Mesendoderm (in vitro differentiated cells): Measurements from ENCODE around the gene NANOS2.
"Not testable (repeated sequence)": the region's sequence is repeated elsewhere in the genome, so short reads cannot be mapped to it uniquely, and the experiment has no call there.

Experiments
- DNase-seq: peaks from one replicate; pipeline ENCODE4 v3.0.0; 2013
- H2AK5ac ChIP-seq: 2 replicates; pipeline ENCODE4 v1.6.1; 2013; ENCODE audit warnings: low read length, inconsistent platforms
- H2BK120ac ChIP-seq: 2 replicates; pipeline ENCODE4 v1.6.1; 2013; ENCODE audit warnings: low read depth, mild to moderate bottlenecking, low read length, moderate library complexity, mixed read lengths
- H2BK15ac ChIP-seq: replicated peaks from 2 replicates; pipeline ENCODE4 v1.6.1; 2013; ENCODE audit warnings: low read depth, mild to moderate bottlenecking, moderate library complexity
- H2BK5ac ChIP-seq: 2 replicates; pipeline ENCODE4 v1.6.1; 2013; ENCODE audit warnings: low read length, inconsistent platforms
- H3K18ac ChIP-seq: 2 replicates; pipeline ENCODE4 v1.6.1; 2013; ENCODE audit warnings: mild to moderate bottlenecking, low read length, mixed read lengths
- H3K23ac ChIP-seq: one replicate; pipeline ENCODE4 v1.6.1; 2013; ENCODE audit warnings: low read length
- H3K27ac ChIP-seq: 2 replicates; pipeline ENCODE4 v1.5.1; 2013; ENCODE audit warnings: low read depth, mild to moderate bottlenecking, inconsistent platforms, low read length, moderate library complexity
- H3K27me3 ChIP-seq: 2 replicates; pipeline ENCODE4 v1.6.1; 2013; ENCODE audit warnings: low read length, control low read depth, mild to moderate bottlenecking, inconsistent platforms; ENCODE audit not compliant: insufficient read depth, poor library complexity
- H3K36me3 ChIP-seq: 2 replicates; pipeline ENCODE4 v1.6.1; 2013; ENCODE audit warnings: low read length, inconsistent platforms; ENCODE audit not compliant: control insufficient read depth, insufficient read depth
- H3K4ac ChIP-seq: one replicate; pipeline ENCODE4 v1.6.1; 2013; ENCODE audit warnings: low read depth, mild to moderate bottlenecking, low read length, moderate library complexity
- H3K4me1 ChIP-seq: 2 replicates; pipeline ENCODE4 v1.6.1; 2013; ENCODE audit warnings: low read depth, low read length, inconsistent platforms; ENCODE audit not compliant: control insufficient read depth
- H3K4me2 ChIP-seq: 2 replicates; pipeline ENCODE4 v1.6.1; 2013; ENCODE audit warnings: low read length
- H3K4me3 ChIP-seq: 2 replicates; pipeline ENCODE4 v1.5.1; 2013; ENCODE audit warnings: mild to moderate bottlenecking, low read length
- H3K56ac ChIP-seq: one replicate; pipeline ENCODE4 v1.6.1; 2013; ENCODE audit warnings: low read length
- H3K79me1 ChIP-seq: 2 replicates; pipeline ENCODE4 v1.6.1; 2013; ENCODE audit warnings: low read length, inconsistent platforms
- H3K79me2 ChIP-seq: 2 replicates; pipeline ENCODE4 v1.6.1; 2013; ENCODE audit warnings: mild to moderate bottlenecking, low read length; ENCODE audit not compliant: control insufficient read depth, insufficient read depth
- H3K9ac ChIP-seq: 2 replicates; pipeline ENCODE4 v1.6.1; 2013; ENCODE audit warnings: low read length, inconsistent platforms
- H4K5ac ChIP-seq: one replicate; pipeline ENCODE4 v1.6.1; 2013; ENCODE audit warnings: low read length
- H4K8ac ChIP-seq: one replicate; pipeline ENCODE4 v1.6.1; 2013; ENCODE audit warnings: low read depth, mild to moderate bottlenecking, control low read depth, low read length, moderate library complexity
- WGBS: extraction: QIAGEN DNeasy Blood & Tissue Kit; methylation state at CpG from one replicate; pipeline ENCODE4 v1.1.7; 2013; ENCODE audit warnings: low lambda C conversion rate, missing lambda C conversion rate; ENCODE audit not compliant: insufficient coverage; ENCODE audit errors: extremely low coverage; 5-methylcytosine and 5-hydroxymethylcytosine counted together

Gene NANOS2

GRCh38 chr19:45874620-45874966, 40.0 kb downstream of the NANOS2 start:
- Histone ChIP-seq H2BK120ac (no peak overlapping the region), H3K18ac (no peak overlapping the region), H3K79me2 (no peaks in the 10 kb centered on the region), H2AK5ac (no peak overlapping the region), H3K79me1 (peaks cover 2% of the 10 kb centered on the region), H3K56ac (no peak overlapping the region), H3K4ac (no peak overlapping the region), H2BK5ac (no peak overlapping the region), H3K4me2 (no peak overlapping the region), H3K23ac (no peak overlapping the region), H4K5ac (no peak overlapping the region), H3K4me1 (peaks cover 3% of the 10 kb centered on the region), H3K27me3 (no peaks in the 10 kb centered on the region), H3K27ac (no peak overlapping the region), H4K8ac (no peak overlapping the region), H3K36me3 (peaks cover 3% of the 10 kb centered on the region), H3K4me3 (no peak overlapping the region), H3K9ac (no peak overlapping the region), H2BK15ac (no peak overlapping the region)
- WGBS: no CpG with 5 or more reads among the region's 7 CpGs
- no peak for DNase-seq

- Histone ChIP-seq H3K79me1 (peaks cover 7% of the 10 kb centered on the region), H3K4me3 (no peak overlapping the region), H3K27me3 (no peaks in the 10 kb centered on the region), H2BK15ac (no peak overlapping the region), H3K4me1 (peaks cover 3% of the 10 kb centered on the region), H3K36me3 (peaks cover 3% of the 10 kb centered on the region), H4K5ac (no peak overlapping the region), H2BK120ac (no peak overlapping the region), H2AK5ac (no peak overlapping the region), H3K56ac (no peak overlapping the region), H3K79me2 (peaks cover 6% of the 10 kb centered on the region), H3K18ac (no peak overlapping the region), H3K4me2 (no peak overlapping the region), H3K27ac (no peak overlapping the region), H3K9ac (no peak overlapping the region), H2BK5ac (no peak overlapping the region), H4K8ac (no peak overlapping the region), H3K23ac (no peak overlapping the region), H3K4ac (no peak overlapping the region)
- WGBS: no CpG with 5 or more reads among the region's 7 CpGs
- no peak for DNase-seq
These were observed 41.3 kb downstream of the NANOS2 start for GRCh38 chr19:45873219-45873772.

- Histone ChIP-seq H3K4me2 (no peak overlapping the region), H3K27me3 (no peaks in the 10 kb centered on the region), H2AK5ac (no peak overlapping the region), H2BK15ac (no peak overlapping the region), H2BK5ac (no peak overlapping the region), H4K5ac (no peak overlapping the region), H3K4ac (no peak overlapping the region), H3K56ac (no peak overlapping the region), H3K27ac (no peak overlapping the region), H3K18ac (no peak overlapping the region), H3K36me3 (peaks cover 3% of the 10 kb centered on the region), H3K79me1 (peaks cover 7% of the 10 kb centered on the region), H3K9ac (no peak overlapping the region), H3K79me2 (peaks cover 11% of the 10 kb centered on the region), H4K8ac (no peak overlapping the region), H3K23ac (no peak overlapping the region), H2BK120ac (no peak overlapping the region), H3K4me1 (peaks cover 3% of the 10 kb centered on the region), H3K4me3 (no peak overlapping the region)
- no peak for DNase-seq
- WGBS: no CpG with 5 or more reads among the region's 34 CpGs
These were observed 42.3 kb downstream of the NANOS2 start for GRCh38 chr19:45872095-45872919.

GRCh38 chr19:45870798-45871197, 43.8 kb downstream of the NANOS2 start:
- Histone ChIP-seq H2BK15ac (no peak overlapping the region), H2BK5ac (no peak overlapping the region), H3K79me2 (peaks cover 19% of the 10 kb centered on the region), H3K27me3 (no peaks in the 10 kb centered on the region), H3K23ac (no peak overlapping the region), H3K56ac (no peak overlapping the region), H3K9ac (no peak overlapping the region), H3K18ac (no peak overlapping the region), H3K4me2 (no peak overlapping the region), H2AK5ac (no peak overlapping the region), H4K5ac (no peak overlapping the region), H3K4me3 (no peak overlapping the region), H3K27ac (no peak overlapping the region), H3K36me3 (peaks cover 3% of the 10 kb centered on the region), H4K8ac (no peak overlapping the region), H2BK120ac (no peak overlapping the region), H3K4me1 (peaks cover 5% of the 10 kb centered on the region), H3K79me1 (peaks cover 10% of the 10 kb centered on the region), H3K4ac (no peak overlapping the region)
- no CpG with 5 or more reads among the region's 5 CpGs for WGBS
- DNase-seq: no peak

- H3K27ac ChIP-seq, H3K4ac ChIP-seq, H2BK120ac ChIP-seq, H2AK5ac ChIP-seq, H3K18ac ChIP-seq, H2BK15ac ChIP-seq, H2BK5ac ChIP-seq, H3K4me1 ChIP-seq, H3K27me3 ChIP-seq, H3K36me3 ChIP-seq, H3K23ac ChIP-seq, H4K5ac ChIP-seq, H4K8ac ChIP-seq, H3K4me2 ChIP-seq, H3K9ac ChIP-seq, DNase-seq, H3K4me3 ChIP-seq: not testable (repeated sequence)
- H3K79me2 ChIP-seq: peaks cover 35% of the 10 kb centered on the region
- H3K56ac ChIP-seq: peak overlapping the region; percentile 7
- no CpG with 5 or more reads among the region's 4 CpGs for WGBS
- H3K79me1 ChIP-seq: peaks cover 13% of the 10 kb centered on the region
These were observed 47.3 kb downstream of the NANOS2 start for GRCh38 chr19:45867241-45867640.
